Nephron (organoid): ENCODE results near the gene ZNF423.

Experiments
- H3K27ac Mint-ChIP-seq, 3 experiments: 2 replicates each; pipeline ENCODE4 v1.8.0; 2020; ENCODE audit warnings: mixed read lengths in 3 of 3, mild to moderate bottlenecking in 2 of 3, moderate library complexity in 1 of 3
- H3K27me3 Mint-ChIP-seq: 2 replicates; pipeline ENCODE4 v1.8.0; 2021; ENCODE audit warnings: low read depth, mild to moderate bottlenecking, moderate library complexity, mixed read lengths
- H3K36me3 Mint-ChIP-seq: 2 replicates; pipeline ENCODE4 v1.8.0; 2020; ENCODE audit warnings: low read depth, mixed read lengths
- H3K4me1 Mint-ChIP-seq: 2 replicates; pipeline ENCODE4 v1.8.0; 2020; ENCODE audit warnings: mixed read lengths
- H3K4me3 Mint-ChIP-seq, 3 experiments: 2 replicates each; pipeline ENCODE4 v1.8.0; 2020; ENCODE audit warnings: mild to moderate bottlenecking in 3 of 3, mixed read lengths in 3 of 3, moderate library complexity in 2 of 3
- H3K9me3 Mint-ChIP-seq: 2 replicates; pipeline ENCODE4 v1.8.0; 2020; ENCODE audit warnings: mixed read lengths
- TF ChIP-seq, protein P1 (sequence below), 3 experiments: fragments of 200-600 bp; sonication (generic); IDR thresholded peaks; one replicate each; pipeline ENCODE4 v1.5.0; 2021; ENCODE audit warnings: antibody characterized with exemption in 3 of 3; ENCODE audit not compliant: unreplicated experiment in 3 of 3

The ZNF423 gene

GRCh38 chr16:49456763-49457162 is 399.1 kb downstream of the ZNF423 start:
- H3K9me3 Mint-ChIP-seq, result no peaks in the 10 kb centered on the region
- no peak overlapping the region for H3K27ac Mint-ChIP-seq
- peaks cover 20% of the 10 kb centered on the region for H3K27me3 Mint-ChIP-seq
- no peaks in the 10 kb centered on the region for H3K36me3 Mint-ChIP-seq
- H3K4me1 Mint-ChIP-seq, result peaks cover 5% of the 10 kb centered on the region
- no peak overlapping the region for H3K4me3 Mint-ChIP-seq
- TF ChIP-seq, protein P1, sequence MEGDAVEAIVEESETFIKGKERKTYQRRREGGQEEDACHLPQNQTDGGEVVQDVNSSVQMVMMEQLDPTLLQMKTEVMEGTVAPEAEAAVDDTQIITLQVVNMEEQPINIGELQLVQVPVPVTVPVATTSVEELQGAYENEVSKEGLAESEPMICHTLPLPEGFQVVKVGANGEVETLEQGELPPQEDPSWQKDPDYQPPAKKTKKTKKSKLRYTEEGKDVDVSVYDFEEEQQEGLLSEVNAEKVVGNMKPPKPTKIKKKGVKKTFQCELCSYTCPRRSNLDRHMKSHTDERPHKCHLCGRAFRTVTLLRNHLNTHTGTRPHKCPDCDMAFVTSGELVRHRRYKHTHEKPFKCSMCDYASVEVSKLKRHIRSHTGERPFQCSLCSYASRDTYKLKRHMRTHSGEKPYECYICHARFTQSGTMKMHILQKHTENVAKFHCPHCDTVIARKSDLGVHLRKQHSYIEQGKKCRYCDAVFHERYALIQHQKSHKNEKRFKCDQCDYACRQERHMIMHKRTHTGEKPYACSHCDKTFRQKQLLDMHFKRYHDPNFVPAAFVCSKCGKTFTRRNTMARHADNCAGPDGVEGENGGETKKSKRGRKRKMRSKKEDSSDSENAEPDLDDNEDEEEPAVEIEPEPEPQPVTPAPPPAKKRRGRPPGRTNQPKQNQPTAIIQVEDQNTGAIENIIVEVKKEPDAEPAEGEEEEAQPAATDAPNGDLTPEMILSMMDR (IDR thresholded peaks at IDR 0.05; ENCODE audit: unreplicated experiment in 3 of 3), result no peak

- no peak overlapping the region for H3K27ac Mint-ChIP-seq
- H3K36me3 Mint-ChIP-seq, result no peaks in the 10 kb centered on the region
- H3K27me3 Mint-ChIP-seq, result peaks cover 18% of the 10 kb centered on the region
- no peaks in the 10 kb centered on the region for H3K9me3 Mint-ChIP-seq
- no peak overlapping the region for H3K4me3 Mint-ChIP-seq
- TF ChIP-seq, protein P1 (IDR thresholded peaks at IDR 0.05; ENCODE audit: unreplicated experiment in 3 of 3), result no peak
- H3K4me1 Mint-ChIP-seq, result peaks cover 5% of the 10 kb centered on the region
Measured at GRCh38 chr16:49455991-49456745, 399.7 kb downstream of the ZNF423 start.

DNA sequence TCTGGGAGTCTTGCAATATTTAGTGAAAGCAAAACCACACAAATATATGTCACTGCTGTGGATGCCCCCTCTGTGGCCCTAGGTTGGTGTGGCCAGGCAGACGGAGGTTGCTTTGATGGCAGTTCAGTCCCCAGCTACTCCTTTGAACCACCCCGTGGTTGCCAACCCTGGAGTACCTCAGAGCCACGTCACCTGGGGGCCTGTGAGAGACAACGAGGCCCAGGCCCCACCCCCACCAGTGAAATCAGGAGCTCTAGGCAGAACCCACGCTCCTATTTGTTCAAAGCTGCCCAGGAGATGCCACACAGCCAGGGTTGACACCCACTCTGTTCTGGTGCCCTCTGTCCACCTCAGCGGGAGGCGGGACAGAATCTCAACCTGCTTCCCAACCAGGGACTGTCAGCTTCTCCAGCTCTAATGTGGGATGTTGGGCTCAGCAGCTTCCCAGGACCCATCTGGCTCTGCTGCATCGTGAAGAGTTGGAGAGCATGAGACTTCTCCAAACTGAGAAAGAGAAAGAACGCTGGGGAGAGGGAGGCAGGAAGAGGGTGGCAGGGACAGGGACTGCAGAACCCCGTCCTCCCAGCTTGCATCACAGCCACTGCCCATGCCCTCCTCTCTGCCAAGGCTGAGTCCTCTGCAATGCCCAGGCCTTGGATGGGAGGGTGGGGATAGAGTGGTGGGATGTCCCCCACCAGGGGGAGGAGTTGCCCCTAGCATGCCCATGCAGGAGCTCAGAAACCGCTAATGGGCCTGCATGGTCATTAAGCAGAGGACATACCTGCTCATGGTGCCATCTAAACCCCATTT is 400.5 kb downstream of the ZNF423 start:
- H3K4me3 Mint-ChIP-seq, result no peak overlapping the region
- no peaks in the 10 kb centered on the region for H3K9me3 Mint-ChIP-seq
- TF ChIP-seq, protein P1 (IDR thresholded peaks at IDR 0.05; ENCODE audit: unreplicated experiment in 3 of 3), result no peak
- H3K27me3 Mint-ChIP-seq, result peaks cover 13% of the 10 kb centered on the region
- peaks cover 5% of the 10 kb centered on the region for H3K4me1 Mint-ChIP-seq
- no peaks in the 10 kb centered on the region for H3K36me3 Mint-ChIP-seq
- H3K27ac Mint-ChIP-seq, result no peak overlapping the region

- H3K4me1 Mint-ChIP-seq, result peaks cover 5% of the 10 kb centered on the region
- no peak overlapping the region for H3K4me3 Mint-ChIP-seq
- TF ChIP-seq, protein P1 (IDR thresholded peaks at IDR 0.05; ENCODE audit: unreplicated experiment in 3 of 3), result no peak
- H3K27me3 Mint-ChIP-seq, result peaks cover 9% of the 10 kb centered on the region
- no peaks in the 10 kb centered on the region for H3K36me3 Mint-ChIP-seq
- no peaks in the 10 kb centered on the region for H3K9me3 Mint-ChIP-seq
- no peak overlapping the region for H3K27ac Mint-ChIP-seq
Measured at GRCh38 chr16:49454426-49455180, 401.3 kb downstream of the ZNF423 start.

DNA sequence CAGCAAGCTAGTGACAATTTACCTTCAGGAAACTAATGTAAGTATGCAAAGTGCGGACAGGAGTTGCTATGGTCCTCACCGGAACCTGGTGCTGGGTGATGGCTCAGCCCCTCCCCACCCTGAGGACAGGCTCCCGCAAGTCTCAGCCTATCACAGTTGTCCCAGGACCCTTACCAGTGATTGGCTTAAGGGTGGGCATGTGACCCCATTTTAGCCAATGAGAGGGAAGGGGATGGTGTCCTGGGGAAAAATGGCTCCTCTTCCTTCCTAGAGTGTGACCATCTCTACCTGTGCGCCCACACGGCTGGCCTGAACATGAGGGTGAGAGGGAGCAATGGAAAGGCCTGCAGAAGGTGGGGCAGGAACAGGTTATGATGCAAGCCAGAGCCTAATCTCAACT is 401.9 kb downstream of the ZNF423 start:
- H3K27me3 Mint-ChIP-seq, result peaks cover 7% of the 10 kb centered on the region
- H3K9me3 Mint-ChIP-seq, result no peaks in the 10 kb centered on the region
- no peak overlapping the region for H3K4me3 Mint-ChIP-seq
- H3K4me1 Mint-ChIP-seq, result peaks cover 5% of the 10 kb centered on the region
- H3K27ac Mint-ChIP-seq, result no peak overlapping the region
- TF ChIP-seq, protein P1 (IDR thresholded peaks at IDR 0.05; ENCODE audit: unreplicated experiment in 3 of 3), result no peak
- no peaks in the 10 kb centered on the region for H3K36me3 Mint-ChIP-seq
